ENCODE results near the gene CREG2. TPM values are rescaled to one million over a fixed set of nuclear protein-coding genes. Genes with fewer than 3 reads are reported as not detected.

CREG2 gene
- total RNA-seq, 1 donor, result not detected

GRCh38 chr2:101399021-101399799, 11.9 kb upstream of the CREG2 start:
- Histone ChIP-seq H3K27me3 (ENCODE audit: insufficient read depth, low read length) (no peaks in the 10 kb centered on the region), H3K4me3 (ENCODE audit: low read length) (no peak overlapping the region), H3K9me3 (ENCODE audit: low read depth, low read length) (no peaks in the 10 kb centered on the region), H3K4me1 (ENCODE audit: insufficient read depth, low read length) (peaks cover 31% of the 10 kb centered on the region)

GRCh38 chr2:101398116-101398821, 11.0 kb upstream of the CREG2 start:
- Histone ChIP-seq H3K9me3 (ENCODE audit: low read depth, low read length) (no peaks in the 10 kb centered on the region), H3K27me3 (ENCODE audit: insufficient read depth, low read length) (no peaks in the 10 kb centered on the region), H3K4me3 (ENCODE audit: low read length) (no peak overlapping the region), H3K4me1 (ENCODE audit: insufficient read depth, low read length) (peaks cover 28% of the 10 kb centered on the region)

GRCh38 chr2:101396316-101396717, 9.0 kb upstream of the CREG2 start:
- Histone ChIP-seq H3K4me3 (ENCODE audit: low read length) (no peak overlapping the region), H3K27me3 (ENCODE audit: insufficient read depth, low read length) (no peaks in the 10 kb centered on the region), H3K9me3 (ENCODE audit: low read depth, low read length) (no peaks in the 10 kb centered on the region), H3K4me1 (ENCODE audit: insufficient read depth, low read length) (peaks cover 21% of the 10 kb centered on the region)

- no peaks in the 10 kb centered on the region for H3K27me3 ChIP-seq (ENCODE audit: insufficient read depth, low read length)
- H3K9me3 ChIP-seq (ENCODE audit: low read depth, low read length), result no peaks in the 10 kb centered on the region
- no peak overlapping the region for H3K4me3 ChIP-seq (ENCODE audit: low read length)
- H3K4me1 ChIP-seq (ENCODE audit: insufficient read depth, low read length), result peaks cover 15% of the 10 kb centered on the region
These were observed 8.4 kb upstream of the CREG2 start for GRCh38 chr2:101395545-101396315.

GRCh38 chr2:101388232-101388631, 929 bp upstream of the CREG2 start:
- Histone ChIP-seq H3K4me1 (ENCODE audit: insufficient read depth, low read length) (peaks cover 18% of the 10 kb centered on the region), H3K4me3 (ENCODE audit: low read length) (no peak overlapping the region), H3K9me3 (ENCODE audit: low read depth, low read length) (no peaks in the 10 kb centered on the region), H3K27me3 (ENCODE audit: insufficient read depth, low read length) (peaks cover 60% of the 10 kb centered on the region)

- H3K27me3 ChIP-seq (ENCODE audit: insufficient read depth, low read length), result peaks cover 60% of the 10 kb centered on the region
- peak overlapping the region; percentile 35 for H3K4me3 ChIP-seq (ENCODE audit: low read length)
- H3K9me3 ChIP-seq (ENCODE audit: low read depth, low read length), result no peaks in the 10 kb centered on the region
- H3K4me1 ChIP-seq (ENCODE audit: insufficient read depth, low read length), result peaks cover 18% of the 10 kb centered on the region
These were observed 628 bp downstream of the CREG2 start for GRCh38 chr2:101386599-101387150.

- peaks cover 41% of the 10 kb centered on the region for H3K27me3 ChIP-seq (ENCODE audit: insufficient read depth, low read length)
- no peak overlapping the region for H3K4me3 ChIP-seq (ENCODE audit: low read length)
- peaks cover 18% of the 10 kb centered on the region for H3K4me1 ChIP-seq (ENCODE audit: insufficient read depth, low read length)
- H3K9me3 ChIP-seq (ENCODE audit: low read depth, low read length), result no peaks in the 10 kb centered on the region
These were observed 4.2 kb downstream of the CREG2 start for GRCh38 chr2:101383016-101383541.

GRCh38 chr2:101382442-101382841, 4.9 kb downstream of the CREG2 start:
- H3K4me1 ChIP-seq (ENCODE audit: insufficient read depth, low read length), result peaks cover 15% of the 10 kb centered on the region
- H3K9me3 ChIP-seq (ENCODE audit: low read depth, low read length), result no peaks in the 10 kb centered on the region
- peaks cover 34% of the 10 kb centered on the region for H3K27me3 ChIP-seq (ENCODE audit: insufficient read depth, low read length)
- no peak overlapping the region for H3K4me3 ChIP-seq (ENCODE audit: low read length)

GRCh38 chr2:101380376-101380775, 6.9 kb downstream of the CREG2 start:
- Histone ChIP-seq H3K4me3 (ENCODE audit: low read length) (no peak overlapping the region), H3K27me3 (ENCODE audit: insufficient read depth, low read length) (peaks cover 19% of the 10 kb centered on the region), H3K4me1 (ENCODE audit: insufficient read depth, low read length) (no peaks in the 10 kb centered on the region), H3K9me3 (ENCODE audit: low read depth, low read length) (no peaks in the 10 kb centered on the region)

- no peak overlapping the region for H3K4me3 ChIP-seq (ENCODE audit: low read length)
These were observed 8.2 kb downstream of the CREG2 start for GRCh38 chr2:101379091-101379490.

GRCh38 chr2:101375653-101376052, 11.7 kb downstream of the CREG2 start:
- no peaks in the 10 kb centered on the region for H3K4me1 ChIP-seq (ENCODE audit: insufficient read depth, low read length)
- no peaks in the 10 kb centered on the region for H3K27me3 ChIP-seq (ENCODE audit: insufficient read depth, low read length)
- H3K9me3 ChIP-seq (ENCODE audit: low read depth, low read length), result peaks cover 5% of the 10 kb centered on the region
- H3K4me3 ChIP-seq (ENCODE audit: low read length), result no peak overlapping the region

More at GRCh38 chr2:101379091-101379490, 8.2 kb downstream of the CREG2 start:
- Histone ChIP-seq H3K27me3 (ENCODE audit: insufficient read depth, low read length) (peaks cover 8% of the 10 kb centered on the region), H3K4me1 (ENCODE audit: insufficient read depth, low read length) (no peaks in the 10 kb centered on the region), H3K9me3 (ENCODE audit: low read depth, low read length) (no peaks in the 10 kb centered on the region)

- Histone ChIP-seq H3K9me3 (ENCODE audit: low read depth, low read length) (peaks cover 5% of the 10 kb centered on the region), H3K27me3 (ENCODE audit: insufficient read depth, low read length) (no peaks in the 10 kb centered on the region), H3K4me1 (ENCODE audit: insufficient read depth, low read length) (no peaks in the 10 kb centered on the region), H3K4me3 (ENCODE audit: low read length) (no peak overlapping the region)
These were observed 12.3 kb downstream of the CREG2 start for GRCh38 chr2:101374821-101375561.

- H3K27me3 ChIP-seq (ENCODE audit: insufficient read depth, low read length), result no peaks in the 10 kb centered on the region
- no peak overlapping the region for H3K4me3 ChIP-seq (ENCODE audit: low read length)
- no peaks in the 10 kb centered on the region for H3K4me1 ChIP-seq (ENCODE audit: insufficient read depth, low read length)
- H3K9me3 ChIP-seq (ENCODE audit: low read depth, low read length), result peaks cover 5% of the 10 kb centered on the region
These were observed 14.5 kb downstream of the CREG2 start for GRCh38 chr2:101372792-101373191.

GRCh38 chr2:101371636-101372035, 15.7 kb downstream of the CREG2 start:
- H3K27me3 ChIP-seq (ENCODE audit: insufficient read depth, low read length), result no peaks in the 10 kb centered on the region
- H3K9me3 ChIP-seq (ENCODE audit: low read depth, low read length), result peaks cover 5% of the 10 kb centered on the region
- H3K4me3 ChIP-seq (ENCODE audit: low read length), result no peak overlapping the region
- H3K4me1 ChIP-seq (ENCODE audit: insufficient read depth, low read length), result no peaks in the 10 kb centered on the region
